CD4-positive, alpha-beta T cell treated with Interleukin-21 for 1 hour (primary cell): ENCODE measurements around the gene OR6Y1.

Experiments used
- DNase-seq: peaks from one replicate; pipeline ENCODE4 v3.0.0-alpha.2; 2020

The OR6Y1 gene

GRCh38 chr1:158496374-158496773 lies 57.8 kb downstream of the OR6Y1 start:
- no peak for DNase-seq

GRCh38 chr1:158494796-158495195 lies 59.4 kb downstream of the OR6Y1 start:
- no peak for DNase-seq
